ENCODE results near the gene CMTM2.
A peak's percentile ranks its signal among the peaks of the same experiment; 100 is the strongest.
"Not testable (repeated sequence)": the region's sequence is repeated elsewhere in the genome, so short reads cannot be mapped to it uniquely, and the experiment has no call there.

Gene CMTM2

GRCh38 chr16:66610111-66610820 is 31.0 kb downstream of the CMTM2 start:
- DNase-seq, result no peak

- not testable (repeated sequence) for DNase-seq
Measured at GRCh38 chr16:66611911-66612310, 32.6 kb downstream of the CMTM2 start.

DNA sequence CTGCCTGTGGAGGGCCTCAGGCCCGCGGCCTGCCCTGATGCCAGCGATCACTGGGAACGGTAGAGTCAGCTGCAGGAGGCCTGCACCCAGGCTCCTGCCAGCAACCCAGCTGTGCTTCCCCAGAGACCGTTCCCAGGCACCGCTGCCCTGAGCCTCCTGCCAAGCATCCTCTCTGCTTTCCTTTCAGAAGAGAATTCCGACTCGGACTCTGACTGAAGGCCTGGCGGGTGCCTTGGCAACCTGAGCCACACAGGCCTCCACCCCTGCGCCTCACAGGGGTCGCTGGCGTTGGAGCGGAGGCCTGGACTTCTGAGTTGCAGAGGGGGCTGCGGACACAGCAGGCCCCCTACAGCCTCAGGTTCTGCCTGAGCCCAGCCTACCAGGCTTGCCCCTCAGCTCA is 33.2 kb downstream of the CMTM2 start:
- peak; percentile 68 for DNase-seq

GRCh38 chr16:66614161-66614802 is 35.0 kb downstream of the CMTM2 start:
- DNase-seq, result no peak

- no peak for DNase-seq
Measured at GRCh38 chr16:66616169-66616568, 36.9 kb downstream of the CMTM2 start.

- DNase-seq, result no peak
Measured at GRCh38 chr16:66616592-66616991, 37.3 kb downstream of the CMTM2 start.

- DNase-seq, result no peak
Measured at GRCh38 chr16:66617010-66617434, 37.8 kb downstream of the CMTM2 start.

DNA sequence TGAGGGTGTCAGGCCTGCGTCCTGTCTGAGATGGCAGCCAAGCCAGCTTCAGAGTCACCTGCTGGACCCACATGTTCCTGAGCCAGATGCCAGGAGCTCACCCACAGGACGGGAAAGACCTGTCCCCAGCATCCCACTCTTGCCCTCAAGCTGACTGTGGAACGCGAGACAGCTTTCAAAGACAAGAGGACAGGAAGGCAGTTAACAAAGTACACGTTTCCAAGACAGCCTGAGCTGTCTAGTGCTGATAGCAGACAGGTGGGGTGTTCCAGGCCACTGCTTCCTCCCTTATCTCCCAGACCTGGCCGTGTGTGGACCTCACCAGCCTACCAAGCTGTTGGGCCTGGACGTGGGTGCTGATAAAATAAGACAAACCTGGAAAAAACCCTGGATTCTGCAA is 38.5 kb downstream of the CMTM2 start:
- DNase-seq, result no peak

- DNase-seq, result no peak
Measured at GRCh38 chr16:66618588-66619375, 39.5 kb downstream of the CMTM2 start.

DNA sequence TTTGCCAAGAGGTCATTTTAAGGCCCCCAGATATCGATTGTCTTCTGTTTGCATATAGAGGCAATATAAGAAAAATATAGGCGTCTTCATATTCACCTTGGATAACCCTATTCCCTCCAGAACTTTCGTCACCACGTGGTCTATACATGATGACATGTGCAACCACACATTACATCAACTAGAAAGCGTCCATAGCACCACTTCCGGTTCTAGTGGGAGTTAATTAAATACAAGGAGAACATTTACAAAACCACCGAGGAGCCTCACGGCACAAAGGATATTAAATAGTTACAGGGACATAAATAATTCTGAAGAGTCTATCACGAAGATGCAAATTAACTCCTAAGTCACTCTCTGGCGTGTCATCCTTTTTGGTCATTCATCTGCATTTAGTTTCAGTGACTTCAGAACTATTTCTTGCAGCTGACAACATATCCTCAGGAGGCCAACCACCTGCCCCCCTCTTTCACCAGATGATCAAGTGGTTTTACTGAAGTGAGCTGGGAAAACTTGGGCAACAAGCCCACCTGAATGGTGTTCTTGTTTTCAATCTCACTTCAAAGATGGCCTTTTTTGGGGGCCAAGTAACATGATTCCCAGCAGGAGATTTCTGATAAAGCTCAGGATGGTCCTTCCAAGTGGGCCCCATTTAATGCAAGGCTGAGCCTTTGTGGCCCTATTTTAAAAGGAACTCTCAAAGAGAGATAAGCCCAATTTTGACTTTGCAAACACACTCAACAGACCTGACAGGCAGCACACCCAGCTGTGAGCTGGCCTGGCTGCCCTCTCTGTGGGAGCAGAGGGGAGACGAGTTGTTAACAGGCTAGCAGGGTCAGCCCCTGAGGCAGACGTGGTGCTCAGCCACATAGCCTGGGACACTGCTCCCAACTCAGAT is 40.5 kb downstream of the CMTM2 start:
- no peak for DNase-seq

DNA sequence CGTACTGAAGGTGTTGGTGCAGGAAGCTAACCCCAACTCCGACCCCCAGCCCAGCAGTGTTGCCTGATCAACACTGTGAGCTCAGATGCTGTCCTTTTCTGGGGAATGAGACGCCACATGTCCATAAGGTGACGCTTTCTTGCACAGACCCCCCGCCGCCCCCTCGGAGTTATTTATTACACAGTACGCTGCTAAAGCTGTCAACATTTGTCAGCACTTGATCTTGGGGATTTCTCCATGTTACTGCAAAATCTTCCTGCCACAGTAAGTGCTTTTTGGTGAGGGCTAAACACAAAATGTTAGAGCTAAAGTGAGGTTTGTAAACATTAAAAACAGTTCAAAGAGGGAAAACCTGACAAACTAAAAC is 41.1 kb downstream of the CMTM2 start:
- DNase-seq, result no peak

DNA sequence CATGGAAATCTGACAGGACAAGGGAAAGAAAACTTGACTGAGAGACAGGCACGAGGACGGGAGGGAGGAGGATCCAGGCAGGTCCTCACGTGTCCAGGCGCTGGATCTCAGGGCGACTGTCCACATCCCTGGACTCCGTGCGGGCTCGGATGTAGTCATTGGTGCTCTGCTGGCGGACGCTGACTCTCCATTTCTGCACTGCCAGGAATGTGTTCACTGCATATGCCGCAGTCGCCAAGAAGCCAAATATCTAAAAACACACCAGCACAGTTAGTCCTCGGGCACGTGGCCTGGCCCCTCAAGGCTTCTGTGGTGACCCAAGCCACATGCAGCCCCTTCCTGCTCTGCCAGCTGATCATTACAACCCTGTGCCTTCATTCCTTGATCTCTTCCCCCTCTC is 42.7 kb downstream of the CMTM2 start:
- DNase-seq, result no peak

DNA sequence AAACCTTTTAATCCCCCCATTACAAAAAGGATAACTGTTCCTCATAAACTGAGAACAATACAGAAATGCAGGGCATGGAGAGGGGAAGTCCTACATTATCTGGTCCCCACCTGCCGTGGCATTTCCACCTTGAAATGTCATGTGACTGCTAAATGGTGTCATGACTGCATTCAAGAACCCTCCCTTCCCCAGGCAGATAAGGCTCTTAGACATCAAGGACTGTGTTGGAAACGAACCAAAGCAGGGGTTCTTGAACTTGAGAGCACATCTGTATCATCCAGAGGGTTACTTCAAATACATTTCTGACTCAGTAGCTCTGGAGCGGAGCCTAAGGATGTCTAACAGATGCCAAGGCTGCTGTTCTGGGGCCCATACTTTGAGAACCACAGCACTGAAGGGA is 43.6 kb downstream of the CMTM2 start:
- DNase-seq, result no peak

DNA sequence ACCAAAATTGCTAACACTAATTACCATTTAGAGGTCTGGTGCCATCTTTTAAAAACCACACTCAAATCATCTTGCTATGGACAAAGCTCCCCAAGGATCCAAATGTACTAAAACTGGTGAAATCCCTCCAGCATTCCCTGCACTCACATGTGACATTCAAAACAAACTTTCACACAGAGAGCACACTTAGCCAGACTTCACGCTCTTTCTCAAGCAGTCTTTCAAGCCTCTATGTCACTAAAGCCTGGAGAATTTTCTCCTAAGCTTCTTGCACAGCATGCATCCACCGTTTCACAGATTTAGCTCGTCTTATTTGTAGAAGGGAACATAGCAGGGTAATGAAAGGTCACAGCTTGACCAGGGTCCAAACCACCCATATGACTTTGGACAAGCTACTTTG is 44.5 kb downstream of the CMTM2 start:
- no peak for DNase-seq

DNA sequence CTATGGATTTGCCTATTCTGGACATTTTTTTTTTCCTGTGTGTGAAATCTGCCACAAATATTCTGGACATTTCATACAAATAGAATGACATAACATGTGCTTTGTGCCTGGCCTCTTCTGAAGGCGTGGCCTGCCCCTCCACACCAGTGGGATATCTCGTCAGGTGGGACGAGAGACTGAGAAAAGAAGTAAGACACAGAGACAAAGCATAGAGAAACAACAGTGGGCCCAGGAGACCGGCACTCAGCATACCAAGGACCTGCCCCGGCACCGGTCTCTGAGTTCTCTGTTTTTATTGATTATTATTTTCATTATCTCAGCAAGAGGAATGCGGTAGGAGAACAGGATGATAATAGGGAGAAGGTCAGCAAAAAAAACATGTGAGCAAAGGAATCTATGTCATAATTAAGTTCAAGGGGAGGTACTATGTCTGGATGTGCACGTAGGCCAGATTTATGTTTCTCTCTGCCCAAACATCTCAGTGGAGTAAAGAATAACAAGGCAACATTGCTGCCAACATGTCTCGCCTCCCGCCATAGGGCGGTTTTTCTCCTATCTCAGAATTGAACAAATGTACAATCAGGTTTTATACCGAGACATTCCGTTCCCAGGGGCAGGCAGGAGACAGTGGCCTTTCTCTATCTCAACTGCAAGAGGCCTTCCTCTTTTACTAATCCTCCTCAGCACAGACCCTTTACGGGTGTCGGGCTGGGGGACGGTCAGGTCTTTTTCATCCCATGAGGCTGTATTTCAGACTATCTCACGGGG is 48.5 kb downstream of the CMTM2 start:
- DNase-seq, result not testable (repeated sequence)

DNA sequence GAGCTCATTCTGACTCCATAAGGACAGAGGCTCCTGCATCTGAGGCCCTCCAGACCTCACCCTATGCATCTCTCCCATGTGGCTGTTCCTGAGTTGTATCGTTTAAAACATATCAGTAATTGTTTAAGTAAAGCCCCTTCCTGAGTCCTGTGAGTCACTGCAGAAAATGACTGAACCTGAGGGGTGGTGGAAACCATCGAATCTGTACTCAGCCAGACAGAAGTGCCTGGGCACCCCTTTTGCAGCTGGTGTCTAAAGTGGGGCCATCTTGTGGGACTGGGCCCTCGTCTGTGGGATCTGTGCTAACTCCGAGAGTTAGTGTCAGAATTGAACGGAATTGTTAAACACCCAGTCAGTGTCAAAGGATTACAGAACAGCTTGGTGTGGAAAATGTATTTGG is 50.6 kb downstream of the CMTM2 start:
- DNase-seq, result no peak

- not testable (repeated sequence) for DNase-seq
Measured at GRCh38 chr16:66630561-66631260, 51.4 kb downstream of the CMTM2 start.

GRCh38 chr16:66631558-66631957 is 52.3 kb downstream of the CMTM2 start:
- DNase-seq, result not testable (repeated sequence)

- no peak for DNase-seq
Measured at GRCh38 chr16:66634527-66635196, 55.4 kb downstream of the CMTM2 start.

DNA sequence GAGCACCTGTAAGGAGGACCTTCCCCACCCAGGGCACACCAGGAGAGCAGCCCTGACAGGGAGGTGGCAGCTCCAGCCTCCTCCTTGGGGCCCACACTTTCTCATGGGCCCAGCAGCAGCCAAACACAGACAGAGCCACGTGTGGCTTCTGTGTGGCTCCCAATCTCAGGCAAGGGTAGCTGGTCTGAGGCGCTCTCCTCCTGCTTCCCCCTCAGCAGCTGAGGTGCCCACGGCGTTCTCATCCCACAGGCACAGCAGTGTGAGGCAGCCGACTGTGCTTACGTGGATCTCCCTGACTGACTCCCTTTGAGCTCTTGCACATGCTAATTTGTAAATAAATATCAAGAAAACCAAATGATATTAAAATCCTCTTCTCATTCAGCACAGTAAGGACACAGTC is 56.1 kb downstream of the CMTM2 start:
- DNase-seq, result no peak

DNA sequence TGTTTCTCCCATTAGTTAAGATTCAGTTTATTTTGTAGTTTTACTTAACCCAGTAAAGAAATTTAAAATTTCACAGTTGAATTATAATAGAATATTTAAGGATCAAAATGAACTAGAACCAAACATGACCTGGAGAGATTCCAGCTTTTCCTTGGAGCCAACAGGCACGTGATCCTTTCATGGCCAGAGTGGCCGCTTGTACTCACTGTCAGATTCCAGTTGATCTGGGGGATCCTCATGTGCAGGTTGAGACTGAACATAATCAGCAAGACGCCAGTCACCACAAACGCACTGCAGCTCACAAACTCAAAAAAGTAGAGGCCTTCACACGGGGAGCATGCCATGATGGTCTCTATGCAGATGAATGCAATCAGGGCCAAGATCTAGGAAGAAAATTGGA is 56.9 kb downstream of the CMTM2 start:
- DNase-seq, result no peak
